GM21390 (cell line): ENCODE data around the gene RNF11.
"Not testable (repeated sequence)": the region's sequence is repeated elsewhere in the genome, so short reads cannot be mapped to it uniquely, and the experiment has no call there.

Experiments
- ATAC-seq: cut with Tn5 transposase; IDR thresholded peaks from one replicate; pipeline ENCODE4 v1.9.1; 2021; ENCODE audit not compliant: unreplicated experiment

RNF11 gene, protein sequence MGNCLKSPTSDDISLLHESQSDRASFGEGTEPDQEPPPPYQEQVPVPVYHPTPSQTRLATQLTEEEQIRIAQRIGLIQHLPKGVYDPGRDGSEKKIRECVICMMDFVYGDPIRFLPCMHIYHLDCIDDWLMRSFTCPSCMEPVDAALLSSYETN

GRCh38 chr1:51235673-51236530, at the start of gene RNF11:
Gene RNF11 (plus strand): TSS chr1:51236273. CDS start chr1:51236757, 484 bp downstream.
- ATAC-seq: peak; percentile 79

DNA sequence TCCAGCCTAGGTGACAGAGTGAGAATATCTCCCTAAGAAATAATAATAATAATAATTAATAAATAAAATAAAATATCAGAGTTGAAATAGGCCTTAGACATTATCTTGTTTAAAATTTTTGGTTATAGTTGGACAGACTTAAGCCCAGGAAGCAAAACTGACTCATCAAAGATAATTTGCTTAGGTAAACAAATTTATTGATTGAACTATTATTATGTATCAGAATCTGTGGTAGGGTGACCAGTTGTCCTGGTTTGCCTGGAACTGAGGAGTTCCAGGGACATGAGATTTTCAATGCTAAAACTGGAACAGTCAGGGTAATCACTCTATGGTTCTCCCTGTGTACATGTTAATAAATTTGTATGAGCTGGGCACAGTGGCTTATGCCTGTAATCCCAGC, 47.8 kb upstream of the RNF11 start:
- ATAC-seq: no peak

GRCh38 chr1:51189421-51190073, 46.5 kb upstream of the RNF11 start:
- no peak for ATAC-seq

DNA sequence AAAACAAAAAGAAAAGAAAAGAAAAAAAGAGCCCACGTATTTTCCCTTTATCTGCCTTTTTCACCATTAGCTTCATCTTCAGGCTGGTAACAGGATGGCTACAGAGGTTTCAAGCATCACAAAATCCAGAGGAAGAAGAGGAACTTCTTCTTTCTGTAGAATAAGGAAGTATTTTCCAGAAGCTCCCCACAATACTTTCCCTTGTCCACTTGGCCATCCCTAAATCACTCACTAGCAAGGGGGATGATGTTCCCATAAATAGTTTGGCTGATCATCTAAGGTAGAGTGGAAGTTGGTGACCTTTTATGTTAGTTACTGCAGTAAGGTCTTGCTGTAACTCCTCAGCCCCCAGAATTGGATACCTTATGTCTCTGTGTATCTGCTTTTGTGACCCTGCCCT, 45.1 kb upstream of the RNF11 start:
- ATAC-seq: no peak

DNA sequence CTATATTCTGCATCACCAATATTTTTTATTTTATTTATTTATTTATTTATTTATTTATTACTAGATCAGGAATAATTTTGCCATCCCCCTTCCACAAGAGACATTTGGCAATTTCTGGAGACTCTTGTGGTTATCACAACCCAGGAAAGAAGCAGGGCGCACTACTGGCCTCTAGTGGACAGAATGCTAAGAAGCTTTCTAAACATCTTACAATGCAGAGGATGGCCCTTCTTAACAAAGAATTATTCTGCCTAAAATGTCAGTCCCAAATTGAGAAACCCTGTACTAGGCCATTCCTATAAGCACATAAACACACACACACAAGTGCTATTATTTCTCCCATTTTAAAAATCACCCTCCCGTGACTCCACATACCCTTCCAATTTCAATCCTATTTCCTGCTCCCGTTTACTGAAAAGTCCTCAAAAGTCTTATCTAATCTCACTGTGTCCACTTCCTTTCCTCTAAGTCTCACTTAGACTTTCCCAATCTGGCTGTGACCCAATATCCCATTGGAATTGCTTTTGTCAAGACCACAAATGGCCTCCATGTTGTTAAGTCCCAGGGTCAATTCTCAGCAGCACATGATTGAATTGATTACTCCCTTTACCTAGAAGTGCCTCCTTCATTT, 43.7 kb upstream of the RNF11 start:
- ATAC-seq: no peak

GRCh38 chr1:51193564-51193963, 42.5 kb upstream of the RNF11 start:
- ATAC-seq: no peak

DNA sequence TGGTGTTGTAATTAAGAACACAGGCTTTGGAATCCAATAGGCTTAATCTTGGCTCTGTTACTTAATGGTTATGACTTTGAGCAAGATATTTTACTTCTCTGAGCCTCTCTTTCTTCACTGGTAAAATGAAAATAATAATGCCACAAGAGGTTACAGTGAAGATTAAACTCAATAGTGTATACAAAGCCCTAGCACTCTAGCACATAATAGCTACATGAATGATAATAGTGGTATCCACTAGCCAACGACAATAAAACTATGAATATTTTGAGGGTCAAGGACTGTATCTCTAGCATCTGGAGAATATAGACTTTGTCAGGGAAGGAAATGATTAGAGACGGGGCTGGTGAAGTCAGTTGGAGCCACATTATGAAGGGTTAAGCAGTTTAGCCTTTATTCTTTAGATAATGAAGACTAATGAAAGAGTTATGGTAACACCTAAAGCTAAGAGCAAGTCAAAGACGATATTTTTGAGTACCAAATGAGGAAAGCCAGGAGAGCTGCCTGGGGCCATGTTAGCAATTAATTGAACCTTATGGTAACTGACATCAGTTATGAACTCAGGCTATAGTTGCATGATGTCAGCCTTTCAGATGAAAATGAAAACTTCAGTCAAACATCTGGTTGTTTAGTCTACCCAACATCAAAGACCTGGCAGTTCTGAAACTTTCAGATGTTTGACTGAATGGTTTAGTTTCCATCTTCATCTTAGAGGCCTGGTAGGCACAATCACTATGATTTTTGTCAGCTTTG, 32.8 kb upstream of the RNF11 start:
- peak; percentile 95 for ATAC-seq

DNA sequence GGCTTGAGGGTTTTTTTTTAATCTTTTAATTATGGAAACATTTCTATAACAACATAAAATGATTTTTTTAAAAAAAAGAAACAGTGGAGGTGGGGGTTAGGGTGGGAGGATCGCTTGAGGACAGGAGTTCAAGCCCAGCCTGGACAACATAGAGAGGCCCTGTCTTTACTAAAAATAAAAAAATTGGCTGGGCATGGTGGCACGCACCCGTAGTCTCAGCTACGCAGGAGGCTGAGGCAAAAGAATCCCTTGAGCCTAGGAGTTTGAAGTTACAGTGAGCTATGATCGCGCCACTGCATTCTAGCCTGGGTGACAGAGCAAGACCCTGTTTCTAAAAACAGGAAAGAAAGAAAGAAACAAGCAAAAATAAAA, 32.2 kb upstream of the RNF11 start:
- ATAC-seq: no peak

DNA sequence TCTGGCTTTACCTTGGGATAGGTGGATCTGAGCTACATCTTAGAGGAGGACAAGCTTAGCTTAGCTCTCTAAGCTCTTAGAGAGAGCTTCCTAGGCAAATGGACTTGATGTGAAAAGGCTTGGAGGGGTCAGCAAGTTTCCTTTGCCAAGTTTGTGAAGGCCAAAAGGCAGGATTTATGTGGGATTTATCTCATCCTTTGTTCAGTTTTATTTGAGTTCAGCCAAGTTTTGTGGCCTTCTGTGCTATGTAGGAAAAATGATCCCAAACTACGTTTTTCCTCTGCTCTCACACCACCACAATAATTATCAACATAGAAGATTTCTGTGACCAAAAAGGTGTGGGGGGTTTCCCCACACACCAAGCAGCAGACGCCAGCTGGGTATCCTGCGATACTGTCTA, 26.0 kb upstream of the RNF11 start:
- ATAC-seq: no peak

GRCh38 chr1:51210676-51211075, 25.4 kb upstream of the RNF11 start:
- ATAC-seq: no peak

DNA sequence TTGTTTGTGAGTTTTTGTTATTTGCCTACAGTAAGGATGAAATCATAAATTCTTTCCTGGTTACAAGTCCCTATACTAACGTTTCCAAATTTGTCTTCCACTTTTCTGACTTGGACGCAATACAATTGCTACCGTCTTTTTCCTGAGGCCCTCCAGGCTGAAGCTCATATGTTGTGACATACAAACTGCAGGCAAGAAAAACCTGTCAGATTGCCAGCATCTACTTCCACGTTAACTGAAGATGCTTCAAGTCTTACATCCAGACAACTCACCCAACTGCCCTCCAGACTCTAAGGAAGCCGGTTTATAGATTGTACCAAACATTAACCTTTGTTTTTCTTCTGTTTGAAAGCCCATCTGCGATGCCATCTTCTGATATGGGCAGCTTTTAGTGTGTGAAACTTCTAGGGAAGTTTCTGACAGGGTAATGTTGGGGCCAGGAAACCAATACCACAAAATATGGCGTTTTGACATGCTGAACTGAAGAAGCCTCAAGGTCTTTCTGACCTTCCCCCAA, 21.4 kb upstream of the RNF11 start:
- ATAC-seq: no peak

GRCh38 chr1:51215169-51215568, 20.9 kb upstream of the RNF11 start:
- no peak for ATAC-seq

DNA sequence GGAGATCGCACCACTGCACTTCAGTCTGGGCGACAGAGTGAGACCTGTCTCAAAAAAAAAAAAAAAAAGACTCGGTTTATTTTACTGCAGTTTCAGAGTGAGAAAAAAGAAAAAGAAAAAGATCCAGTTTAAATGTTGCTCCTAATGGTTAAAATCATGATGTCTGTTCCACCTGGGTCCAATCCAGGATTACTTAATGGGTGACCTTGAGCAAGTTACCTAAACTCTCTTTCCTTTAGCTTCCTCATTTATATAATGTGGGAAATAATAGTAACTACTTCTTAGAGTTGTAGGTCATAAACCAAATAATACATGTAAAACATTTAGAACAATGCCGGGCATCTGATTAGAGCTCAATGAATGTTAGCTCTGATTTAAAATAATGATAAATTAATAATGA, 19.4 kb upstream of the RNF11 start:
- ATAC-seq: no peak

DNA sequence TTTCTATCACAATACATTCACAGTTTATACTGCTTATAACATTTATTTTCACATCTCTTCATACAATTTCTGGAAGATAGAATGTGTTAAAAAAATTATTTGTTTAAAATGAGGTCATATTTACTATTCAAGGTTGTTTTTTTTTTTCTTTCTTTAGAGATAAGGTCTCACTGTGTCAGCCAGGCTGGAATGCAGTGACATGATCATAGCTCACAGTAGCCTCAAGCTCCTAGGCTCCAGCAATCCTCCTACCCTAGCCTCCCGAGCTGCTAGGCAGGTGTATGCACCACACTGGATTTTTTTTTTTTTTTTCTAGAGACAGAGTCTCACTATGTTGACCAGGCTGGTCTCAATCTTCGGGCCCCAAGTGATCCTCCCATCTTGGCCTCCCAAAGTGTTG, 19.0 kb upstream of the RNF11 start:
- ATAC-seq: no peak

DNA sequence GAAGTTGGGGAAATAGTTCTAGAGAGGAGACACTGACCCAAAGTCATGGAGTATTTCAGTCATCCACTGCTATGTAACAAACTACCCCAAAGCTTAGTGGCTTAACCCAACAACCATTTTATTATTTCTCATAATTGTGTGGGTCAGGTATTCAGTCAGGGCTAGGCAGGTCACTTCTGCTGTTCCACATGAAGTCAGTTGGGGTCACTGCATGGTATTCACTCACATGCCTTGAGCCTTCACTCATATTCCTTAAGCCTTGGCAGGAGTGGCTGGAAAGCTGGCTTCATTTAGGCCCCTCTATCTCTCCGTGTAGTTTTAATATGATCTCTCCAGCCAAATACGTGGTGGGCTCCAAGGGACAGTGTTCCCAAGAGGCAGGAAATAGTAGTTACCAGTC, 17.5 kb upstream of the RNF11 start:
- no peak for ATAC-seq

GRCh38 chr1:51219022-51219421, 17.1 kb upstream of the RNF11 start:
- ATAC-seq: no peak

- ATAC-seq: not testable (repeated sequence)
Measured at GRCh38 chr1:51221529-51221928, 14.5 kb upstream of the RNF11 start.

- ATAC-seq: no peak
Measured at GRCh38 chr1:51222136-51222787, 13.8 kb upstream of the RNF11 start.

DNA sequence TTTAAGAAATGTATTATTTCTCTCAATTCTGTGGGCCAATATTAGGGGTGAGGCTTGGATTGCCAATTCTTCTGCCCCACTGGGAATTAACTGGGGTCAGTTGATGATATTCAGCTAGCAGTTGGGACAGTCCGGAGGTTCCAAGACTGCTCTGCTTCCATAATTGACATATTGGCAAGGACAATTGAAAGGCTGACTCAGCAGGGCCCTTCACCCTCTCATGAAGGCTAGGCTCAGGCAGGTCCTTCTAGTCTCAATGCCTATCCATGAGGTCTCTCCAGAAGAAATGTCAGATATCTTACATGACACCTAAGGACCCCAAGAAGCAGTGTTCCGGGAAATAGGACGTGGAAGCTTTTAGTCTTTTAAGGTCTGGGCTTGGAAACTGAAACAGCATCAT, 13.3 kb upstream of the RNF11 start:
- no peak for ATAC-seq

GRCh38 chr1:51224255-51224654, 11.8 kb upstream of the RNF11 start:
- ATAC-seq: no peak
